Parathyroid adenoma (tissue), 2 donors: ENCODE results near the gene CD96.

ENCODE experiments used
- H2AFZ ChIP-seq: fragments of 300-600 bp; sonication (generic); one replicate; pipeline ENCODE4 v1.7.0; 2017; ENCODE audit warnings: antibody characterized with exemption, mild to moderate bottlenecking
- H3K27ac ChIP-seq: fragments of 300-600 bp; sonication (generic); one replicate; pipeline ENCODE4 v1.7.0; 2017
- H3K27me3 ChIP-seq: fragments of 300-600 bp; sonication (generic); one replicate; pipeline ENCODE4 v1.7.0; 2017; ENCODE audit warnings: low read length; ENCODE audit not compliant: control insufficient read depth, insufficient read depth
- H3K36me3 ChIP-seq: fragments of 300-600 bp; sonication (generic); one replicate; pipeline ENCODE4 v1.7.0; 2017; ENCODE audit warnings: low read length; ENCODE audit not compliant: control insufficient read depth, insufficient read depth
- H3K4me1 ChIP-seq: fragments of 300-600 bp; sonication (generic); one replicate; pipeline ENCODE4 v1.7.0; 2017; ENCODE audit warnings: control low read depth
- H3K4me2 ChIP-seq: fragments of 300-600 bp; sonication (generic); one replicate; pipeline ENCODE4 v1.7.0; 2017; ENCODE audit warnings: low read length
- H3K4me3 ChIP-seq: fragments of 300-600 bp; sonication (generic); one replicate; pipeline ENCODE4 v1.7.0; 2017; ENCODE audit warnings: low read depth, low read length
- H3K79me2 ChIP-seq: fragments of 300-600 bp; sonication (generic); one replicate; pipeline ENCODE4 v1.7.0; 2017; ENCODE audit warnings: control low read depth
- H3K9ac ChIP-seq: fragments of 300-600 bp; sonication (generic); one replicate; pipeline ENCODE4 v1.7.0; 2017; ENCODE audit warnings: mild to moderate bottlenecking
- H3K9me3 ChIP-seq: fragments of 300-600 bp; sonication (generic); one replicate; pipeline ENCODE4 v1.7.0; 2017; ENCODE audit warnings: low read length; ENCODE audit not compliant: control insufficient read depth
- CTCF ChIP-seq: fragments of 300-600 bp; sonication (generic); IDR thresholded peaks from one replicate; pipeline ENCODE4 v1.7.0; 2017; ENCODE audit warnings: antibody characterized with exemption, mild to moderate bottlenecking
- donor health status: primary hyperparathyroidism.

CD96 gene

GRCh38 chr3:111589303-111590142 is 47.5 kb downstream of the CD96 start:
- no peak overlapping the region for H2AFZ ChIP-seq
- H3K27me3 ChIP-seq = no peaks in the 10 kb centered on the region
- no peaks in the 10 kb centered on the region for H3K9me3 ChIP-seq
- H3K36me3 ChIP-seq = peaks cover 3% of the 10 kb centered on the region
- H3K4me2 ChIP-seq = no peak overlapping the region
- no peak overlapping the region for H3K27ac ChIP-seq
- no peaks in the 10 kb centered on the region for H3K79me2 ChIP-seq
- no peak for TF ChIP-seq CTCF
- H3K4me1 ChIP-seq = no peaks in the 10 kb centered on the region
- no peak overlapping the region for H3K4me3 ChIP-seq
- H3K9ac ChIP-seq = no peak overlapping the region

GRCh38 chr3:111590143-111590491 is 48.1 kb downstream of the CD96 start:
- Histone ChIP-seq H2AFZ (no peak overlapping the region), H3K4me1 (no peaks in the 10 kb centered on the region), H3K27me3 (no peaks in the 10 kb centered on the region), H3K36me3 (peaks cover 3% of the 10 kb centered on the region), H3K9me3 (no peaks in the 10 kb centered on the region), H3K4me3 (no peak overlapping the region), H3K9ac (no peak overlapping the region), H3K79me2 (no peaks in the 10 kb centered on the region), H3K27ac (no peak overlapping the region), H3K4me2 (no peak overlapping the region)
- no peak for TF ChIP-seq CTCF

GRCh38 chr3:111591555-111591954 is 49.6 kb downstream of the CD96 start:
- no peaks in the 10 kb centered on the region for H3K9me3 ChIP-seq
- no peak overlapping the region for H3K4me3 ChIP-seq
- peaks cover 3% of the 10 kb centered on the region for H3K36me3 ChIP-seq
- no peak overlapping the region for H3K4me2 ChIP-seq
- H3K27ac ChIP-seq = no peak overlapping the region
- no peaks in the 10 kb centered on the region for H3K79me2 ChIP-seq
- no peak overlapping the region for H3K9ac ChIP-seq
- no peaks in the 10 kb centered on the region for H3K4me1 ChIP-seq
- H3K27me3 ChIP-seq = no peaks in the 10 kb centered on the region
- H2AFZ ChIP-seq = no peak overlapping the region
- TF ChIP-seq CTCF = no peak

GRCh38 chr3:111592143-111592542 is 50.1 kb downstream of the CD96 start:
- peaks cover 3% of the 10 kb centered on the region for H3K36me3 ChIP-seq
- H3K4me3 ChIP-seq = no peak overlapping the region
- no peak overlapping the region for H3K27ac ChIP-seq
- TF ChIP-seq CTCF = no peak
- H3K9ac ChIP-seq = no peak overlapping the region
- H3K9me3 ChIP-seq = no peaks in the 10 kb centered on the region
- H3K79me2 ChIP-seq = no peaks in the 10 kb centered on the region
- H3K4me2 ChIP-seq = no peak overlapping the region
- H3K4me1 ChIP-seq = no peaks in the 10 kb centered on the region
- no peak overlapping the region for H2AFZ ChIP-seq
- H3K27me3 ChIP-seq = no peaks in the 10 kb centered on the region

GRCh38 chr3:111592936-111593335 is 50.9 kb downstream of the CD96 start:
- H3K4me2 ChIP-seq = no peak overlapping the region
- H3K27ac ChIP-seq = no peak overlapping the region
- no peak overlapping the region for H3K4me3 ChIP-seq
- H3K27me3 ChIP-seq = no peaks in the 10 kb centered on the region
- H3K79me2 ChIP-seq = no peaks in the 10 kb centered on the region
- H3K4me1 ChIP-seq = no peaks in the 10 kb centered on the region
- H3K9ac ChIP-seq = no peak overlapping the region
- no peak for TF ChIP-seq CTCF
- H3K9me3 ChIP-seq = no peaks in the 10 kb centered on the region
- H3K36me3 ChIP-seq = peaks cover 3% of the 10 kb centered on the region
- no peak overlapping the region for H2AFZ ChIP-seq
